Measurements from ENCODE around the gene RANGAP1. TPM values are rescaled to one million over a fixed set of nuclear protein-coding genes. Genes with fewer than 3 reads are reported as not detected.

RANGAP1 gene
- total RNA-seq, 1 donor from 2014 or later: 80.8 TPM

- Mint-ChIP-seq H3K27me3 (ENCODE audit: unreplicated experiment) (peaks cover 2% of the 10 kb centered on the region), H3K9me3 (ENCODE audit: unreplicated experiment) (peaks cover 8% of the 10 kb centered on the region), H3K36me3 (ENCODE audit: unreplicated experiment) (no peaks in the 10 kb centered on the region), H3K4me1 (ENCODE audit: low read depth, unreplicated experiment) (peaks cover 4% of the 10 kb centered on the region), H3K27ac (ENCODE audit: unreplicated experiment) (peak overlapping the region; percentile 96), H3K4me3 (ENCODE audit: unreplicated experiment) (peak overlapping the region; percentile 95)
- no peak for TF ChIP-seq CTCF (IDR thresholded peaks at IDR 0.05; ENCODE audit: partially characterized antibody, unreplicated experiment)
- DNase-seq: peak; percentile 83
Observed at GRCh38 chr22:41285441-41285819, 557 bp downstream of the RANGAP1 start.

- Mint-ChIP-seq H3K27ac (ENCODE audit: unreplicated experiment) (peak overlapping the region; percentile 96), H3K4me1 (ENCODE audit: low read depth, unreplicated experiment) (peaks cover 4% of the 10 kb centered on the region), H3K36me3 (ENCODE audit: unreplicated experiment) (no peaks in the 10 kb centered on the region), H3K9me3 (ENCODE audit: unreplicated experiment) (peaks cover 8% of the 10 kb centered on the region), H3K4me3 (ENCODE audit: unreplicated experiment) (peak overlapping the region; percentile 95), H3K27me3 (ENCODE audit: unreplicated experiment) (no peaks in the 10 kb centered on the region)
- no peak for DNase-seq
- no peak for TF ChIP-seq CTCF (IDR thresholded peaks at IDR 0.05; ENCODE audit: partially characterized antibody, unreplicated experiment)
Observed at GRCh38 chr22:41284465-41284864, 1.5 kb downstream of the RANGAP1 start.

GRCh38 chr22:41280854-41281253 lies 5.1 kb downstream of the RANGAP1 start:
- Mint-ChIP-seq H3K27me3 (ENCODE audit: unreplicated experiment) (no peaks in the 10 kb centered on the region), H3K27ac (ENCODE audit: unreplicated experiment) (peak overlapping the region; percentile 17), H3K4me3 (ENCODE audit: unreplicated experiment) (no peak overlapping the region), H3K4me1 (ENCODE audit: low read depth, unreplicated experiment) (peaks cover 4% of the 10 kb centered on the region), H3K9me3 (ENCODE audit: unreplicated experiment) (peaks cover 4% of the 10 kb centered on the region), H3K36me3 (ENCODE audit: unreplicated experiment) (no peaks in the 10 kb centered on the region)
- DNase-seq: no peak
- no peak for TF ChIP-seq CTCF (IDR thresholded peaks at IDR 0.05; ENCODE audit: partially characterized antibody, unreplicated experiment)

GRCh38 chr22:41280065-41280464 lies 5.9 kb downstream of the RANGAP1 start:
- H3K27ac Mint-ChIP-seq (ENCODE audit: unreplicated experiment): no peak overlapping the region
- H3K9me3 Mint-ChIP-seq (ENCODE audit: unreplicated experiment): peaks cover 2% of the 10 kb centered on the region
- H3K36me3 Mint-ChIP-seq (ENCODE audit: unreplicated experiment): no peaks in the 10 kb centered on the region
- no peak for DNase-seq
- no peak overlapping the region for H3K4me3 Mint-ChIP-seq (ENCODE audit: unreplicated experiment)
- TF ChIP-seq CTCF (IDR thresholded peaks at IDR 0.05; ENCODE audit: partially characterized antibody, unreplicated experiment): no peak
- peaks cover 4% of the 10 kb centered on the region for H3K4me1 Mint-ChIP-seq (ENCODE audit: low read depth, unreplicated experiment)
- peaks cover 2% of the 10 kb centered on the region for H3K27me3 Mint-ChIP-seq (ENCODE audit: unreplicated experiment)

- Mint-ChIP-seq H3K27ac (ENCODE audit: unreplicated experiment) (no peak overlapping the region), H3K9me3 (ENCODE audit: unreplicated experiment) (no peaks in the 10 kb centered on the region), H3K27me3 (ENCODE audit: unreplicated experiment) (peaks cover 2% of the 10 kb centered on the region), H3K4me3 (ENCODE audit: unreplicated experiment) (no peak overlapping the region), H3K4me1 (ENCODE audit: low read depth, unreplicated experiment) (no peaks in the 10 kb centered on the region), H3K36me3 (ENCODE audit: unreplicated experiment) (no peaks in the 10 kb centered on the region)
- TF ChIP-seq CTCF (IDR thresholded peaks at IDR 0.05; ENCODE audit: partially characterized antibody, unreplicated experiment): no peak
- DNase-seq: no peak
Observed at GRCh38 chr22:41274856-41275255, 11.1 kb downstream of the RANGAP1 start.
